Keratinocyte (primary cell): Measurements from ENCODE around the gene KDM1B.

ENCODE experiments used
- CTCF ChIP-seq, 3 experiments: IDR thresholded peaks in 1 of 3; conservative IDR thresholded peaks in 1 of 3; optimal IDR thresholded peaks in 1 of 3; 2 replicates in 2 of 3; 3 replicates in 1 of 3; pipeline versions ENCODE3 to v1.5.1; 2011; ENCODE audit warnings: low read length in 3 of 3, mild to moderate bottlenecking in 3 of 3, moderate library complexity in 2 of 3, control low read depth in 1 of 3, inconsistent platforms in 1 of 3; ENCODE audit not compliant: insufficient read depth in 2 of 3; ENCODE audit errors: extremely low read depth in 1 of 3
- EZH2 ChIP-seq: IDR thresholded peaks from one replicate; pipeline ENCODE4 v1.6.1; 2012; ENCODE audit warnings: inconsistent platforms, mild to moderate bottlenecking, low read length, moderate library complexity

GRCh38 chr6:18186540-18187250 is 31.5 kb downstream of the KDM1B start:
- TF ChIP-seq CTCF (optimal IDR thresholded peaks at IDR 0.05 in 1 of 3, IDR thresholded peaks at IDR 0.05 in 1 of 3, conservative IDR thresholded peaks at IDR 0.05 in 1 of 3; ENCODE audit: extremely low read depth in 1 of 3, insufficient read depth in 2 of 3, low read length in 3 of 3) = no peak
- TF ChIP-seq EZH2 = no peak
